Activated T-cell treated with anti-CD3 and anti-CD28 coated beads, Interleukin-2, amount 50 U/mL, for 72 hours (primary cell): ENCODE measurements around the gene METTL16. TPM values are rescaled to one million over a fixed set of nuclear protein-coding genes. Genes with fewer than 3 reads are reported as not detected.

Experiments
- ATAC-seq, 2 donors: fragments of 150-1000 bp; cut with Tn5 transposase; replicated peaks in 1 of 2; 2 replicates each; pipeline ENCODE4 v1.10.0; 2021; ENCODE audit warnings: moderate library complexity in 2 of 2, mild to moderate bottlenecking in 1 of 2
- DNase-seq, 2 donors: peaks; one replicate each; pipeline ENCODE4 v3.0.0; 2021 to 2022; ENCODE audit warnings: mixed read lengths in 1 of 2
- H3K27ac Mint-ChIP-seq: one replicate; pipeline ENCODE4 v1.8.0; 2022; ENCODE audit warnings: mild to moderate bottlenecking, moderate library complexity, mixed read lengths
- H3K27me3 Mint-ChIP-seq: one replicate; pipeline ENCODE4 v1.8.0; 2022; ENCODE audit warnings: low read depth, mixed read lengths
- H3K36me3 Mint-ChIP-seq, 2 donors: one replicate each; pipeline ENCODE4 v1.8.0; 2022; ENCODE audit warnings: mixed read lengths in 2 of 2, mild to moderate bottlenecking in 1 of 2; ENCODE audit not compliant: insufficient read depth in 2 of 2
- H3K4me1 Mint-ChIP-seq: one replicate; pipeline ENCODE4 v1.8.0; 2022; ENCODE audit warnings: low read depth, mixed read lengths
- H3K4me3 Mint-ChIP-seq, 2 donors: one replicate each; pipeline ENCODE4 v1.8.0; 2022; ENCODE audit warnings: mild to moderate bottlenecking in 2 of 2, mixed read lengths in 2 of 2, moderate library complexity in 2 of 2
- H3K9me3 Mint-ChIP-seq, 2 donors: one replicate each; pipeline ENCODE4 v1.8.0; 2022; ENCODE audit warnings: mixed read lengths in 2 of 2
- total RNA-seq, 2 donors: library from RNA; stranded (reverse); gene quantifications; one replicate each; pipeline ENCODE4 v1.2.3, GENCODE V29; 2022

The METTL16 gene
- total RNA-seq, 2 donors from 2014 or later, result 33.3 to 45.7 TPM

- H3K27me3 Mint-ChIP-seq, result no peaks in the 10 kb centered on the region
- H3K36me3 Mint-ChIP-seq, result peaks cover 1 to 4% of the 10 kb centered on the region in 2 donors
- DNase-seq (no peak), ATAC-seq (no peak)
- H3K4me1 Mint-ChIP-seq, result peaks cover 8% of the 10 kb centered on the region
- H3K4me3 Mint-ChIP-seq, result no peak overlapping the region
- no peaks in the 10 kb centered on the region for H3K9me3 Mint-ChIP-seq
- H3K27ac Mint-ChIP-seq, result peak overlapping the region; percentile 73
Measured at GRCh38 chr17:2383628-2384167, 128.0 kb downstream of the METTL16 start.

- DNase-seq (no peak), ATAC-seq (no peak)
- Mint-ChIP-seq H3K27me3 (no peaks in the 10 kb centered on the region), H3K36me3 (peaks cover 0 to 4% of the 10 kb centered on the region in 2 donors), H3K4me3 (no peak overlapping the region), H3K27ac (no peak overlapping the region), H3K4me1 (peaks cover 3% of the 10 kb centered on the region), H3K9me3 (no peaks in the 10 kb centered on the region)
Measured at GRCh38 chr17:2380950-2381649, 130.6 kb downstream of the METTL16 start.

GRCh38 chr17:2380226-2380922, 131.3 kb downstream of the METTL16 start:
- H3K27me3 Mint-ChIP-seq, result no peaks in the 10 kb centered on the region
- no peaks in the 10 kb centered on the region for H3K9me3 Mint-ChIP-seq
- H3K36me3 Mint-ChIP-seq, result peaks cover 0 to 4% of the 10 kb centered on the region in 2 donors
- H3K27ac Mint-ChIP-seq, result no peak overlapping the region
- peaks cover 3% of the 10 kb centered on the region for H3K4me1 Mint-ChIP-seq
- ATAC-seq (no peak), DNase-seq (no peak)
- no peak overlapping the region for H3K4me3 Mint-ChIP-seq

GRCh38 chr17:2379489-2380225, 132.0 kb downstream of the METTL16 start:
- no peak for DNase-seq
- peaks cover 3% of the 10 kb centered on the region for H3K4me1 Mint-ChIP-seq
- no peaks in the 10 kb centered on the region for H3K27me3 Mint-ChIP-seq
- H3K36me3 Mint-ChIP-seq, result peaks cover 0 to 4% of the 10 kb centered on the region in 2 donors
- H3K9me3 Mint-ChIP-seq, result no peaks in the 10 kb centered on the region
- no peak overlapping the region for H3K4me3 Mint-ChIP-seq
- no peak overlapping the region for H3K27ac Mint-ChIP-seq
- no peak for ATAC-seq

GRCh38 chr17:2378905-2379304, 132.8 kb downstream of the METTL16 start:
- no peak for DNase-seq
- no peaks in the 10 kb centered on the region for H3K9me3 Mint-ChIP-seq
- no peak overlapping the region for H3K4me3 Mint-ChIP-seq
- peaks cover 3% of the 10 kb centered on the region for H3K4me1 Mint-ChIP-seq
- ATAC-seq, result no peak
- no peak overlapping the region for H3K27ac Mint-ChIP-seq
- peaks cover 0 to 4% of the 10 kb centered on the region in 2 donors for H3K36me3 Mint-ChIP-seq
- H3K27me3 Mint-ChIP-seq, result no peaks in the 10 kb centered on the region

GRCh38 chr17:2377659-2378058, 134.0 kb downstream of the METTL16 start:
- H3K9me3 Mint-ChIP-seq, result no peaks in the 10 kb centered on the region
- H3K27me3 Mint-ChIP-seq, result no peaks in the 10 kb centered on the region
- H3K4me1 Mint-ChIP-seq, result peaks cover under 1% of the 10 kb centered on the region
- no peak overlapping the region for H3K27ac Mint-ChIP-seq
- no peak overlapping the region for H3K4me3 Mint-ChIP-seq
- ATAC-seq (no peak), DNase-seq (no peak)
- peaks cover 0 to 4% of the 10 kb centered on the region in 2 donors for H3K36me3 Mint-ChIP-seq

GRCh38 chr17:2376107-2376506, 135.6 kb downstream of the METTL16 start:
- Mint-ChIP-seq H3K4me3 (no peak overlapping the region), H3K36me3 (peaks cover 0 to 4% of the 10 kb centered on the region in 2 donors), H3K4me1 (no peaks in the 10 kb centered on the region), H3K27ac (no peak overlapping the region), H3K9me3 (no peaks in the 10 kb centered on the region), H3K27me3 (no peaks in the 10 kb centered on the region)
- DNase-seq, result no peak
- ATAC-seq, result no peak

GRCh38 chr17:2375406-2375805, 136.3 kb downstream of the METTL16 start:
- Mint-ChIP-seq H3K36me3 (peaks cover 0 to 3% of the 10 kb centered on the region in 2 donors), H3K27me3 (no peaks in the 10 kb centered on the region), H3K9me3 (no peaks in the 10 kb centered on the region), H3K4me1 (no peaks in the 10 kb centered on the region), H3K4me3 (no peak overlapping the region), H3K27ac (no peak overlapping the region)
- ATAC-seq (no peak), DNase-seq (no peak)

- H3K36me3 Mint-ChIP-seq, result peaks cover 0 to 3% of the 10 kb centered on the region in 2 donors
- peak overlapping the region; percentile 39 for H3K27ac Mint-ChIP-seq
- ATAC-seq, result no peak
- no peak for DNase-seq
- no peaks in the 10 kb centered on the region for H3K9me3 Mint-ChIP-seq
- H3K27me3 Mint-ChIP-seq, result no peaks in the 10 kb centered on the region
- H3K4me1 Mint-ChIP-seq, result no peaks in the 10 kb centered on the region
- no peak overlapping the region for H3K4me3 Mint-ChIP-seq
Measured at GRCh38 chr17:2374549-2375285, 137.0 kb downstream of the METTL16 start.

- Mint-ChIP-seq H3K36me3 (peaks cover 0 to 3% of the 10 kb centered on the region in 2 donors), H3K4me3 (no peak overlapping the region), H3K27me3 (no peaks in the 10 kb centered on the region), H3K4me1 (no peaks in the 10 kb centered on the region), H3K27ac (no peak overlapping the region), H3K9me3 (no peaks in the 10 kb centered on the region)
- ATAC-seq, result no peak
- no peak for DNase-seq
Measured at GRCh38 chr17:2373179-2373578, 138.5 kb downstream of the METTL16 start.

- no peaks in the 10 kb centered on the region for H3K9me3 Mint-ChIP-seq
- H3K27me3 Mint-ChIP-seq, result no peaks in the 10 kb centered on the region
- no peak overlapping the region for H3K27ac Mint-ChIP-seq
- H3K36me3 Mint-ChIP-seq, result peaks cover 0 to 2% of the 10 kb centered on the region in 2 donors
- no peaks in the 10 kb centered on the region for H3K4me1 Mint-ChIP-seq
- no peak overlapping the region for H3K4me3 Mint-ChIP-seq
- ATAC-seq (no peak), DNase-seq (no peak)
Measured at GRCh38 chr17:2372681-2373080, 139.0 kb downstream of the METTL16 start.

- H3K4me1 Mint-ChIP-seq, result no peaks in the 10 kb centered on the region
- ATAC-seq (no peak), DNase-seq (no peak)
- H3K27ac Mint-ChIP-seq, result no peak overlapping the region
- H3K4me3 Mint-ChIP-seq, result no peak overlapping the region
- H3K9me3 Mint-ChIP-seq, result no peaks in the 10 kb centered on the region
- no peaks in the 10 kb centered on the region for H3K36me3 Mint-ChIP-seq
- H3K27me3 Mint-ChIP-seq, result no peaks in the 10 kb centered on the region
Measured at GRCh38 chr17:2372180-2372579, 139.5 kb downstream of the METTL16 start.
